ENCODE measurements around the gene MYRIP.

MYRIP gene

DNA sequence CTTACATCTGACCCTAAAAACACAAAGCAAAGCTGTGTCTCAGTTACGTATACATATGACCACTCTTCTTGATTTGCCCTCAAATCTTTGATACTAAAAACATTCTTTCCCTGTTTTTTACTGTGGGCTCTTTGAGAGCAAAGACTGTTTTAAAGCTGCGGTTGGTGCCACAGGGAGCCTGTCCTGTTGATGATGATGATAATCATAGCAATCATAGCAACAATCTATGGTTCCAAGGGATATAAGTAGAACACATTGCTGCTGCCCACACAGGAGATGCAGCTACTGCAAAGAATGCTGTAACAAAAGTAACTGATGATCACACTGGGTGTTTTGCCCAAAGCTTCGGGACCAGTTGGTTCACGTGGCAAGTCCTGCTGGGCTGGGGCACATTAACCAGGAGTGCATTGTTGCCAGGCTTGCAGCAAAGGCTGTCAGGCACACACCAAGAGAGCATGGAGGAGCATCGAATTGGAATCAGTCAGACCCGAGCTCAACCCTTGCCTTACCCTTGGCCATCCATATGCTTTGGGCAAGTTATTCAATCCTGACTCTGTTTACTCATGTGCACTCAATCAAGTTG lies 368.7 kb downstream of the MYRIP start:
- TF ChIP-seq, protein P1, sequence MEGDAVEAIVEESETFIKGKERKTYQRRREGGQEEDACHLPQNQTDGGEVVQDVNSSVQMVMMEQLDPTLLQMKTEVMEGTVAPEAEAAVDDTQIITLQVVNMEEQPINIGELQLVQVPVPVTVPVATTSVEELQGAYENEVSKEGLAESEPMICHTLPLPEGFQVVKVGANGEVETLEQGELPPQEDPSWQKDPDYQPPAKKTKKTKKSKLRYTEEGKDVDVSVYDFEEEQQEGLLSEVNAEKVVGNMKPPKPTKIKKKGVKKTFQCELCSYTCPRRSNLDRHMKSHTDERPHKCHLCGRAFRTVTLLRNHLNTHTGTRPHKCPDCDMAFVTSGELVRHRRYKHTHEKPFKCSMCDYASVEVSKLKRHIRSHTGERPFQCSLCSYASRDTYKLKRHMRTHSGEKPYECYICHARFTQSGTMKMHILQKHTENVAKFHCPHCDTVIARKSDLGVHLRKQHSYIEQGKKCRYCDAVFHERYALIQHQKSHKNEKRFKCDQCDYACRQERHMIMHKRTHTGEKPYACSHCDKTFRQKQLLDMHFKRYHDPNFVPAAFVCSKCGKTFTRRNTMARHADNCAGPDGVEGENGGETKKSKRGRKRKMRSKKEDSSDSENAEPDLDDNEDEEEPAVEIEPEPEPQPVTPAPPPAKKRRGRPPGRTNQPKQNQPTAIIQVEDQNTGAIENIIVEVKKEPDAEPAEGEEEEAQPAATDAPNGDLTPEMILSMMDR (IDR thresholded peaks at IDR 0.05): no peak
- peaks cover 4% of the 10 kb centered on the region for H3K4me1 Mint-ChIP-seq
- DNase-seq: no peak
- no peak overlapping the region for H3K27ac Mint-ChIP-seq
- no peaks in the 10 kb centered on the region for H3K36me3 Mint-ChIP-seq (ENCODE audit: low read depth)
- H3K4me3 Mint-ChIP-seq: no peak overlapping the region
- peaks cover 5% of the 10 kb centered on the region for H3K27me3 Mint-ChIP-seq (ENCODE audit: low read depth, poor library complexity)
- H3K9me3 Mint-ChIP-seq: no peaks in the 10 kb centered on the region

DNA sequence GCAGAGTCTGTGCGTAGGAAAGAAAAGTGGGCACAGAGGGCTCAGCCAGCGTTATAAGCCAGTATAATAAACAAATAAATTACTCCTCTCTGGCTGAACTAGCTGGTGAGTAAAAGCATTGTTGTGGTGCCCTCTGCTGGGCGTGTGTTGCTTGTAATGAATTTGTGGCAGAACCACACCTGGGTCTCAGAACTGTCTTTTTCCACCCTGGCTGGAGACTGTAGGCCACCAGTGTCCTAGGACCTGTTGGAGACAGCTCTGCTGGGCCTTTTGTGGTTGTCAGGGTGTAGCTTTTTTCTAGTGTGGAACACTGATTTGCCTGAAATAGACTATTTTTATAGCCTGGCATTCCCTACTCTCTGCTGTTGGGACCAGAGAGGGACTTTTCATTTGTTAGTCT lies 369.6 kb downstream of the MYRIP start:
- TF ChIP-seq, protein P1 (IDR thresholded peaks at IDR 0.05): peak; percentile 79
- Mint-ChIP-seq H3K27me3 (ENCODE audit: low read depth, poor library complexity) (peaks cover 6% of the 10 kb centered on the region), H3K36me3 (ENCODE audit: low read depth) (no peaks in the 10 kb centered on the region), H3K27ac (no peak overlapping the region), H3K9me3 (no peaks in the 10 kb centered on the region), H3K4me1 (no peaks in the 10 kb centered on the region), H3K4me3 (no peak overlapping the region)
- DNase-seq: peak; percentile 80

- H3K27me3 Mint-ChIP-seq (ENCODE audit: low read depth, poor library complexity): peaks cover 3% of the 10 kb centered on the region
- peak overlapping the region; percentile 19 for H3K27ac Mint-ChIP-seq
- TF ChIP-seq, protein P1 (IDR thresholded peaks at IDR 0.05): no peak
- no peak overlapping the region for H3K4me3 Mint-ChIP-seq
- H3K36me3 Mint-ChIP-seq (ENCODE audit: low read depth): no peaks in the 10 kb centered on the region
- H3K4me1 Mint-ChIP-seq: no peaks in the 10 kb centered on the region
- no peak for DNase-seq
- H3K9me3 Mint-ChIP-seq: no peaks in the 10 kb centered on the region
These were observed 371.8 kb downstream of the MYRIP start for GRCh38 chr3:40181182-40181581.

- Mint-ChIP-seq H3K9me3 (no peaks in the 10 kb centered on the region), H3K27ac (no peak overlapping the region), H3K27me3 (ENCODE audit: low read depth, poor library complexity) (peaks cover 7% of the 10 kb centered on the region), H3K4me3 (no peak overlapping the region), H3K4me1 (no peaks in the 10 kb centered on the region), H3K36me3 (ENCODE audit: low read depth) (no peaks in the 10 kb centered on the region)
- no peak for DNase-seq
- TF ChIP-seq, protein P1 (IDR thresholded peaks at IDR 0.05): no peak
These were observed 375.8 kb downstream of the MYRIP start for GRCh38 chr3:40185029-40185695.

DNA sequence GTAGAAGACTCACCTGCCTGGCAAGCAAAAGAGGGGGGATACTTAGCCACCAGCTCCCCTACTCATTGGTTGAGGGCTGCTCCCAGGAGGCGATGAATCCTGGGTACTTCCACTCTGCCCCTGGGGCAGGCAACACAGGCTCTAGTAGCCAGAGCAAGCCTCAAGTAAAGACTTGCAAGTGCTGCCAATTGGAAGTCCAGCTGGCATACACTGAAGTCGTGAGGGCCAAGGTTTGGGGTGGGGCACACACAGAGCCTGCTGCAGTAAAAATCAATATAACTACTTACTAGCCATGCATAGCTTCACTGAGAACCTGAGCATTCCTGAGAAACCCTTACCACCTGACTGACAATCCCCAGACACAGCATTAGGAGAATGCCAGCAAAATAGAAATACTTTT lies 377.1 kb downstream of the MYRIP start:
- H3K27ac Mint-ChIP-seq: no peak overlapping the region
- H3K9me3 Mint-ChIP-seq: no peaks in the 10 kb centered on the region
- no peaks in the 10 kb centered on the region for H3K36me3 Mint-ChIP-seq (ENCODE audit: low read depth)
- H3K4me1 Mint-ChIP-seq: no peaks in the 10 kb centered on the region
- DNase-seq: no peak
- TF ChIP-seq, protein P1 (IDR thresholded peaks at IDR 0.05): no peak
- H3K27me3 Mint-ChIP-seq (ENCODE audit: low read depth, poor library complexity): peaks cover 7% of the 10 kb centered on the region
- no peak overlapping the region for H3K4me3 Mint-ChIP-seq

DNA sequence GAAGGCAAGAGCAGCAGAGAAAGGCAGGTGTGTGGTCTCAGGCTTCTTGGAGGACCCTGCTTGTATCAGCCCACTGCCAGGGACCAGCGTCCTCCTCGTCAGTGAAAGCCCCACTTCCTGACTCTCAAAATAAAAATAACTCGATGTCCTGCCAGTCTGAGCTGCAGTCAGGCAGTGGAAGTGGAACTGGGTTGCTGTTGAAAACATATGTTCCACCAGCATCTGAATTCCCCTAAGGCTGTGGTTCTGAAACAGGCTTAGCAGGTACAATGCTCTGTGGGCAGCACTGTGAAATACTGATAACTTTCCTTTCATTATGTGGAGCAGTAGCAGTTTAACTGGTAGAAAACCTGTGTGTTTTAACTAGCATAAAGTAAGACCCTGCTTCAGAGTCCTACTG lies 378.5 kb downstream of the MYRIP start:
- Mint-ChIP-seq H3K9me3 (no peaks in the 10 kb centered on the region), H3K27ac (no peak overlapping the region), H3K4me1 (no peaks in the 10 kb centered on the region), H3K27me3 (ENCODE audit: low read depth, poor library complexity) (peaks cover 7% of the 10 kb centered on the region), H3K4me3 (no peak overlapping the region), H3K36me3 (ENCODE audit: low read depth) (no peaks in the 10 kb centered on the region)
- TF ChIP-seq, protein P1 (IDR thresholded peaks at IDR 0.05): no peak
- no peak for DNase-seq

Data from nephron progenitor cell (in vitro differentiated cells).